Stomach (tissue), 9 donors: ENCODE data around the gene SRF. TPM values are rescaled to one million over a fixed set of nuclear protein-coding genes. Genes with fewer than 3 reads are reported as not detected.
A peak's percentile ranks its signal among the peaks of the same experiment; 100 is the strongest.
"Not testable (repeated sequence)": the region's sequence is repeated elsewhere in the genome, so short reads cannot be mapped to it uniquely, and the experiment has no call there.

Source experiments
- DNase-seq, 2 donors: peaks; one replicate each; pipeline versions ENCODE4 v3.0.0 to v3.0.0-alpha.2; 2013 to 2019
- H3K27ac ChIP-seq, 5 donors: fragments of 200-600 bp in 4 of 5; sonication (generic) in 4 of 5; one replicate each; pipeline ENCODE4 v1.5.1; 2013 to 2019; ENCODE audit warnings: mild to moderate bottlenecking in 1 of 5, moderate library complexity in 1 of 5
- H3K27me3 ChIP-seq, 3 donors: fragments of 200-600 bp; sonication (generic); one replicate each; pipeline ENCODE4 v1.5.1; 2017 to 2019; ENCODE audit warnings: mixed run types in 1 of 3
- H3K36me3 ChIP-seq, 4 donors: fragments of 200-600 bp; sonication (generic); 1 replicate in 3 of 4; 2 replicates in 1 of 4; pipeline ENCODE4 v1.5.1; 2016 to 2019
- H3K4me1 ChIP-seq, 4 donors: fragments of 200-600 bp; sonication (generic); one replicate each; pipeline ENCODE4 v1.5.1; 2016 to 2019
- H3K4me3 ChIP-seq, 4 donors: fragments of 200-600 bp; sonication (generic) in 3 of 4; one replicate each; pipeline ENCODE4 v1.5.1; 2016 to 2019; ENCODE audit warnings: mild to moderate bottlenecking in 1 of 4
- H3K9me3 ChIP-seq, 4 donors: fragments of 200-600 bp; sonication (generic); one replicate each; pipeline ENCODE4 v1.5.1; 2016 to 2019
- EP300 ChIP-seq: sonication (generic); formaldehyde crosslinking; IDR thresholded peaks from one replicate; pipeline ENCODE4 v1.6.1; 2017; ENCODE audit warnings: antibody characterized with exemption
- POLR2A ChIP-seq, 4 donors: fragments of 450-650 bp; IDR thresholded peaks; one replicate each; pipeline ENCODE4 v1.6.1; 2016; ENCODE audit warnings: antibody characterized with exemption in 4 of 4, control low read depth in 2 of 4, mild to moderate bottlenecking in 1 of 4, moderate library complexity in 1 of 4
- POLR2AphosphoS5 ChIP-seq, 3 donors: sonication (generic); formaldehyde crosslinking; IDR thresholded peaks; one replicate each; pipeline ENCODE4 v1.6.1; 2016; ENCODE audit warnings: antibody characterized with exemption in 3 of 3
- WGBS, 5 donors: extraction: QIAGEN DNeasy Blood & Tissue Kit in 3 of 5; methylation state at CpG; one replicate each; pipeline versions ENCODE4 v1.1.5 to v1.1.7; 2013 to 2018; 5-methylcytosine and 5-hydroxymethylcytosine counted together
- intact Hi-C: fragments of 100-400 bp; cut with DNase I; formaldehyde crosslinking; loops from one replicate; pipeline ENCODE4 v1.15.1; 2023; ENCODE audit warnings: low total_unique reads
- polyA plus RNA-seq, 3 donors: library from polyadenylated mRNA; stranded (reverse); fragments of 200-250 nt; gene quantifications; one replicate each; pipeline ENCODE4 v1.2.3, GENCODE V29; 2013
- total RNA-seq, 5 donors: library from RNA; depleted of rRNA; stranded (reverse); fragments of >200 nt; gene quantifications; one replicate each; pipeline versions ENCODE4 v1.1.0 to v1.2.3, GENCODE V29; 2014 to 2016
- TF ChIP-seq, protein P1 (sequence below), 7 experiments: fragments of 450-650 bp in 4 of 7; fragments of 200-600 bp in 3 of 7; sonication (generic) in 3 of 7; IDR thresholded peaks; one replicate each; pipeline ENCODE4 v1.5.1; 2016 to 2019; ENCODE audit warnings: antibody characterized with exemption in 7 of 7, control low read depth in 2 of 7, mild to moderate bottlenecking in 1 of 7
- donor health status: healthy with polysubstance abuse.
- donor health status: Bipolar disorder and iron deficiency.
- donor health status: healthy.

Gene SRF
- total and polyA plus RNA-seq, 8 donors: 10.5 to 40.6 (median 24.0) TPM

DNA sequence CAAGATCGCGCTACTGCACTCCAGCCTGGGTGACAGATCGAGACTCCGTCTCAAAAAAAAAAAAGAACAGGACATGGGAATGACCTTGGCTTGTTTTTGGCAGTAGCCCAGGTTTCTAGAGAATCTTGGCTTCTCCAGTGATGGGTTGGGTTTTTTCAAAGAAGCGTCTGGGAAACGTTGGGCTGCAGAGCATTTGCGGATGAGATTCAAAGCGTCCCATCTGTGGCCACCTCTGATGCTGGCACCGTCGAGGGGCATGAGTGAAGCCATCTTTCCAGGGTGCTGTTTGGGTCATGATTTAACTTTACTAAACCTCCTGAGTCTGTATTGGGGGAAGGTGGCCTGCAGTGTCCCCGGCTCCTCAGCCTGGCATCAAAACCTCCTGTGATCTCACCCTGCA is 43.2 kb upstream of the SRF start:
- no peaks in the 10 kb centered on the region for H3K9me3 ChIP-seq
- peaks cover 10 to 34% (median 23%) of the 10 kb centered on the region in 4 donors for H3K4me1 ChIP-seq
- DNase-seq: peak in 1 of 2 donors; percentile 69
- 48 to 53% (median 51%) methylated on average over 11 of the region's 11 CpGs for WGBS, 5 donors
- intact Hi-C loops: no loop called here
- no peaks in the 10 kb centered on the region for H3K27me3 ChIP-seq
- no peak overlapping the region for H3K27ac ChIP-seq
- H3K4me3 ChIP-seq: no peak overlapping the region
- no peak for TF ChIP-seq POLR2AphosphoS5 (IDR thresholded peaks at IDR 0.05)
- peaks cover 0 to 12% (median 8%) of the 10 kb centered on the region in 4 donors for H3K36me3 ChIP-seq

DNA sequence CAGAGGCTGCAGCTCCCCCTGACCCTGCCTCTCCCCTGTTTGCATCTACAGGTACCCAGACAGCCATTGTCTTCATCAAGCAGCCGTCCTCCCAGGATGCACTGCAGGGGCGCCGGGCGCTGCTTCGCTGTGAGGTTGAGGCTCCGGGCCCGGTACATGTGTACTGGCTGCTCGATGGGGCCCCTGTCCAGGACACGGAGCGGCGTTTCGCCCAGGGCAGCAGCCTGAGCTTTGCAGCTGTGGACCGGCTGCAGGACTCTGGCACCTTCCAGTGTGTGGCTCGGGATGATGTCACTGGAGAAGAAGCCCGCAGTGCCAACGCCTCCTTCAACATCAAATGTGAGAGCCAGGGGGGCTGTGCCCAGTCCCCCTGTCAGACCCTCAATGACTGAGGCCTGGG is 42.1 kb upstream of the SRF start:
- intact Hi-C loops: no loop called here
- Histone ChIP-seq H3K9me3 (no peaks in the 10 kb centered on the region), H3K4me3 (no peak overlapping the region), H3K36me3 (peaks cover 0 to 12% (median 8%) of the 10 kb centered on the region in 4 donors), H3K27ac (no peak overlapping the region), H3K27me3 (no peaks in the 10 kb centered on the region), H3K4me1 (peaks cover 5 to 24% (median 14%) of the 10 kb centered on the region in 4 donors)
- WGBS, 5 donors: 72 to 85% (median 84%) methylated on average over 8 to 16 of the region's 16 CpGs
- TF ChIP-seq POLR2A (IDR thresholded peaks at IDR 0.05): no peak
- TF ChIP-seq EP300: no peak
- TF ChIP-seq, protein P1, sequence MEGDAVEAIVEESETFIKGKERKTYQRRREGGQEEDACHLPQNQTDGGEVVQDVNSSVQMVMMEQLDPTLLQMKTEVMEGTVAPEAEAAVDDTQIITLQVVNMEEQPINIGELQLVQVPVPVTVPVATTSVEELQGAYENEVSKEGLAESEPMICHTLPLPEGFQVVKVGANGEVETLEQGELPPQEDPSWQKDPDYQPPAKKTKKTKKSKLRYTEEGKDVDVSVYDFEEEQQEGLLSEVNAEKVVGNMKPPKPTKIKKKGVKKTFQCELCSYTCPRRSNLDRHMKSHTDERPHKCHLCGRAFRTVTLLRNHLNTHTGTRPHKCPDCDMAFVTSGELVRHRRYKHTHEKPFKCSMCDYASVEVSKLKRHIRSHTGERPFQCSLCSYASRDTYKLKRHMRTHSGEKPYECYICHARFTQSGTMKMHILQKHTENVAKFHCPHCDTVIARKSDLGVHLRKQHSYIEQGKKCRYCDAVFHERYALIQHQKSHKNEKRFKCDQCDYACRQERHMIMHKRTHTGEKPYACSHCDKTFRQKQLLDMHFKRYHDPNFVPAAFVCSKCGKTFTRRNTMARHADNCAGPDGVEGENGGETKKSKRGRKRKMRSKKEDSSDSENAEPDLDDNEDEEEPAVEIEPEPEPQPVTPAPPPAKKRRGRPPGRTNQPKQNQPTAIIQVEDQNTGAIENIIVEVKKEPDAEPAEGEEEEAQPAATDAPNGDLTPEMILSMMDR (IDR thresholded peaks at IDR 0.05): no peak
- TF ChIP-seq POLR2AphosphoS5 (IDR thresholded peaks at IDR 0.05): no peak
- no peak for DNase-seq

DNA sequence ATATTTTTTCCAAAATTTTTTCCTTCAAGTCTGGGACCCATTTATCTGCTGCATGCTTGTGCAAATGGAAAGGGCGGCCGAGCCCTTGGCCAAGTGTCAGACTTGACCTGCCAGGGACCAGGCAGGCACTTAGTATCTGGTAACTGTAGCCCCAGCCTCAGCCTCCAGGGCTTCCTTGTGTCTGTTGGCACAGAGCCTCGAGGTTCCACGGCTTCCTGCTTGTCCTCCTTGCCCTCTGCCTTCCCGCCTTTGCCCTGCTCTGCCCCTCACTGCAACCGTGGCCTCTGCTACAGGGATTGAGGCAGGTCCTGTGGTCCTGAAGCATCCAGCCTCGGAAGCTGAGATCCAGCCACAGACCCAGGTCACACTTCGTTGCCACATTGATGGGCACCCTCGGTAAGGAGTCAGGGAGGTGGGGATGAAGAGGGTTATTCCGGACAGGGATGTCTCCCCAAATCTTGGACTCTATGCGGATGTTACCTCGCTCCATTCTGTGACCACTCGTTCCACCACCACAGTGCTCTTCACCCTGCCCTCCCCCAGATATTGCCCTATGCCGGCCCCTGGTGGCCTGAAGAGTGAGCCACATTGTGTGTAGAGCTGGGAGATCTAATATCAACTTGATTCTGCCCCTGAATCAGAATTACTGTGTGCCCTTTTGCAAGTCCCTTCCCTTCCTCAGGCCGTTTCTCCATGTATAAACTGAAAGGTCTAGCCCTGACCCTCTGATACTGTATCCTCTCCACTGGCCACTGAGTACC is 41.5 kb upstream of the SRF start:
- TF ChIP-seq, protein P1 (IDR thresholded peaks at IDR 0.05): peak in 5 of 7 experiments; percentile 21 to 59 (median 34)
- TF ChIP-seq EP300: no peak
- TF ChIP-seq POLR2AphosphoS5 (IDR thresholded peaks at IDR 0.05): no peak
- no peak for TF ChIP-seq POLR2A (IDR thresholded peaks at IDR 0.05)
- Histone ChIP-seq H3K27me3 (no peaks in the 10 kb centered on the region), H3K27ac (no peak overlapping the region), H3K36me3 (peaks cover 0 to 12% (median 8%) of the 10 kb centered on the region in 4 donors), H3K4me1 (peaks cover 5 to 17% (median 11%) of the 10 kb centered on the region in 4 donors), H3K4me3 (no peak overlapping the region), H3K9me3 (no peaks in the 10 kb centered on the region)
- 36 to 48% (median 39%) methylated on average over 15 of the region's 15 CpGs for whole genome bisulfite sequencing, 5 donors
- peak; percentile 49 to 64 for DNase-seq
- intact Hi-C loops: no loop called here

DNA sequence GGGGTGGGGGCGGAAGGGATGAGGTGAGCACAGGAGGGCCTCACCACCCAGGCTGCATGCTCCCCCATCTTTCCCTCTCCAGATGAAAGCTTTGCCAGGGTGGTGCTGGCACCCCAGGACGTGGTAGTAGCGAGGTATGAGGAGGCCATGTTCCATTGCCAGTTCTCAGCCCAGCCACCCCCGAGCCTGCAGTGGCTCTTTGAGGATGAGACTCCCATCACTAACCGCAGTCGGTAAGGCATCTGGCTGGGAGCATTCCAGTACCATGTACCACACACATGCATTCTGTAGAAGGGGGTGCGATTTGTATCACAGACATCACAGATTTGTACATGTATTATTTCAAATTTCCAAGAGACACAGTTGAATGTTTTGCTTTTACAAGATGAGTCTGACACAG is 40.6 kb upstream of the SRF start:
- Histone ChIP-seq H3K4me1 (peaks cover 5 to 17% (median 11%) of the 10 kb centered on the region in 4 donors), H3K9me3 (no peaks in the 10 kb centered on the region), H3K27ac (no peak overlapping the region), H3K36me3 (peaks cover 0 to 12% (median 8%) of the 10 kb centered on the region in 4 donors), H3K27me3 (no peaks in the 10 kb centered on the region), H3K4me3 (no peak overlapping the region)
- DNase-seq: no peak
- TF ChIP-seq, protein P1 (IDR thresholded peaks at IDR 0.05): no peak
- TF ChIP-seq EP300 (no peak), POLR2AphosphoS5 (IDR thresholded peaks at IDR 0.05) (no peak), POLR2A (IDR thresholded peaks at IDR 0.05) (no peak)
- intact Hi-C loops: no loop called here
- WGBS, 5 donors: 92 to 100% (median 94%) methylated on average over 2 to 7 of the region's 7 CpGs

DNA sequence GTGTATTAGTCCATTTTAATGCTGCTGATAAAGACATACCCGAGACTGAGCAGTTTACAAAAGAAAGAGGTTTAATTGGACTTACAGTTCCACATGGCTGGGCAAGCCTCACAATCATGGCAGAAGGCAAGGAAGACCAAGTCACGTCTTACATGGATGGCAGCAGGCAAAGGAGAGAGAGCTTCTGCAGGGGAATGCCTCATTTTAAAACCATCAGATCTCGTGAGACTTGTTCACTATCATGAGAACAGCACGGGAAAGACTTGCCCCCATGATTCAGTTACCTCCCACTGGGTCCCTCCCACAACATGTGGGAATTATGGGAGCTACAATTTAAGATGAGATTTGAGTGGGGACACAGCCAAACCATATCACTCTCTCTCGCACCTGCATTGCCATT is 39.7 kb upstream of the SRF start:
- intact Hi-C loops, H3K27me3 ChIP-seq, H3K4me3 ChIP-seq, DNase-seq, H3K27ac ChIP-seq, H3K9me3 ChIP-seq: not testable (repeated sequence)
- Histone ChIP-seq H3K36me3 (peaks cover 0 to 12% (median 8%) of the 10 kb centered on the region in 4 donors), H3K4me1 (peaks cover 5 to 17% (median 11%) of the 10 kb centered on the region in 4 donors)
- WGBS, 5 donors: 57 to 87% (median 81%) methylated on average over 5 of the region's 5 CpGs
